ENCODE data around the gene PXMP4.

PXMP4 gene

DNA sequence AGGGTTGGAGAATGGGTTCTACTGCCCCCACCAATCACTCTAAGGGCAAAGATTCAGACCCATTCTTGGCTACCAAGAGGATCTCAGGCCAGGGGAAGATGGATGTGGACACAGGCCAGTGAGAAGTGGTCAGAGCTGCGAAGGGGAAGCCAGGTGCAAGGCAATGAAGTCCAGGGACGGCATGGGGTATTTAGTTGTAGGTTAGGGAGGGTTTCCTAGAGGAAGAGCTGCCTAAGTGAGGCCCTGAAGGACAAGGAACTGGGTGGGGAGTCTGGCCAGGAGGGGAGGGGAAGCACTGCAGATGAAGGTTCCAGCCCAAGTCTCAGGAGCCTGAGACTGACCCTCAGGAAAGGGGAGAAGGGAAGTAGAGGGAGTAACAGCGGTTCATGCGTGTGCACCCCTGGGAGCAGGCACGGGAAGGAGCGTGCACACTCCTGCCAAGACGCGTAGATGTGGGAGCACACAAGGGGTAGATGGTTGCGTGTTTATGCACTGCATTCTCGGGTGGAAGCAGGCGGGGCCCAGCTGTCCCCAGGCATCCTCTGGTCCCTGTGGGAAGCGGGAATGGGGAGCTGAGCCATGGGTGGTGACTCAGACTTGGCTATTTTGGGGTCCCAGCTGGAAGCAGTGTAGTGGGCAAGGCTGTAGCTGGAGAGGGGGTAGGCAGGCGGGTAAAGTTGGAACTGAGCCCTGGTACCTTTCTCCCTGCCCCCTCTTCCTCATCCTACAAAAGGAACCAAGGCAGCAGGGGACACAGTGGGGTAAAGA is 50.1 kb downstream of the PXMP4 start:
- H3K27ac ChIP-seq (ENCODE audit: low read depth, low read length), result no peak overlapping the region
- H3K9me3 ChIP-seq (ENCODE audit: control insufficient read depth in 1 of 2, low read length in 2 of 2), result no peaks in the 10 kb centered on the region
- H3K4me3 ChIP-seq (ENCODE audit: low read depth in 1 of 2, low read length in 2 of 2), result no peak overlapping the region
- no peaks in the 10 kb centered on the region for H3K27me3 ChIP-seq (ENCODE audit: control insufficient read depth in 1 of 2, insufficient read depth in 2 of 2, low read length in 2 of 2)
- no peak overlapping the region for H3K9ac ChIP-seq (ENCODE audit: low read depth in 1 of 2, low read length in 2 of 2)
- peaks cover 26 to 52% of the 10 kb centered on the region in 2 donors for H3K4me1 ChIP-seq (ENCODE audit: control insufficient read depth in 1 of 2, insufficient read depth in 2 of 2, low read length in 2 of 2)
- H3K36me3 ChIP-seq (ENCODE audit: control insufficient read depth in 1 of 2, insufficient read depth in 2 of 2, low read length in 2 of 2), result peaks cover 9 to 31% of the 10 kb centered on the region in 2 donors

DNA sequence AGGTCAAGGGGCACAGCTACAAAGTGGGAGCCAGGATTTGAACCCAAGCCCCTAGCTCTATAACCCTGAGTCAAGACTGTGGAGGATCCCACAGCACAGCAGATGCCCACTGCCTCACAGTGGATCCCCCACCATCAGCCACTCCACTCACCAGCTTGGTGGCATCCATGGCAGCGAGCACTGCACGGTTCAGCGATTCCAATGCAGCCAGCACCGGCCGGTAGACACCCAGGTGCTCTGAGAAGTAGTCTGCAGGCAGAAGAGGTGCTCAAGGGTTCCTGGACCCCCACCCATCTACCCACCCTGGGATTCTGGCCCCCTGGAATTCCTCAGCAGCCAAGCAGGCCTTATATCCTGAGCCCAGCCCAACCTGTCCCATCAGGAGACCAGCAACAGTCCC is 50.9 kb downstream of the PXMP4 start:
- H3K4me1 ChIP-seq (ENCODE audit: control insufficient read depth in 1 of 2, insufficient read depth in 2 of 2, low read length in 2 of 2), result peaks cover 27 to 53% of the 10 kb centered on the region in 2 donors
- H3K9me3 ChIP-seq (ENCODE audit: control insufficient read depth in 1 of 2, low read length in 2 of 2), result no peaks in the 10 kb centered on the region
- H3K4me3 ChIP-seq (ENCODE audit: low read depth in 1 of 2, low read length in 2 of 2), result no peak overlapping the region
- H3K27me3 ChIP-seq (ENCODE audit: control insufficient read depth in 1 of 2, insufficient read depth in 2 of 2, low read length in 2 of 2), result no peaks in the 10 kb centered on the region
- no peak overlapping the region for H3K27ac ChIP-seq (ENCODE audit: low read depth, low read length)
- H3K9ac ChIP-seq (ENCODE audit: low read depth in 1 of 2, low read length in 2 of 2), result no peak overlapping the region
- peaks cover 9 to 31% of the 10 kb centered on the region in 2 donors for H3K36me3 ChIP-seq (ENCODE audit: control insufficient read depth in 1 of 2, insufficient read depth in 2 of 2, low read length in 2 of 2)

DNA sequence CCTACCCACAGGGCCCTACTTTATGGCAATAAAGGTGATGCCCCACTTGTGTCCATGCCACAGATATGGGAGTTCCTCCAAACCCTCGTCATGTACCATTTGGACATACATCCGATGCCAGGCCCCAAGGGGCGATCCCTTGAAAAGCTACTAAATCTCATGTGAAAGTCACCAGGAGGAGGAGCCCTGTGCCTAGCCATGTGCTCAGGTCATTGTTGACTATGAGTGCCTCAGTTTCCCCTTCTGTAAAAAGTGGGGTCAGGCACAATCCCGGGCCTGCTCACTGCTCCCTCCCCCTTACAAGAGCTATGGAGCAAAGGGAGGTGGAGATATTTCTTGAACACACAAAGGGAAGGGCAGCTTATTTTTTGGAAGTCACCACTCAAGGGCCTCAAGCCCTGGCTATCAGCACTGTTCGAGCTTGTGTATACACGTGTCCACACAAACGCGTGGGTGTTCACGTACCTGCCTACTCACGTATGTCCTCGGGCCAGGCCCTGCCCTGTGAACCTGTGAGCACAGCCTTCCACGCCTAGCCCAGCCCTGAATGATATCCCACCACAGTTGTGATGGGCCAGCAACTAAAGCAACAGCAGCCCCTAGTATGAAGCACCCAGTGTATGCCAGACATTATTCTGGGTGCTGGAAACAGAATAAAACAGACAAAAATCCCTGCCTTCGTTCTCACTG is 51.5 kb downstream of the PXMP4 start:
- H3K4me1 ChIP-seq (ENCODE audit: control insufficient read depth in 1 of 2, insufficient read depth in 2 of 2, low read length in 2 of 2), result peaks cover 29 to 54% of the 10 kb centered on the region in 2 donors

DNA sequence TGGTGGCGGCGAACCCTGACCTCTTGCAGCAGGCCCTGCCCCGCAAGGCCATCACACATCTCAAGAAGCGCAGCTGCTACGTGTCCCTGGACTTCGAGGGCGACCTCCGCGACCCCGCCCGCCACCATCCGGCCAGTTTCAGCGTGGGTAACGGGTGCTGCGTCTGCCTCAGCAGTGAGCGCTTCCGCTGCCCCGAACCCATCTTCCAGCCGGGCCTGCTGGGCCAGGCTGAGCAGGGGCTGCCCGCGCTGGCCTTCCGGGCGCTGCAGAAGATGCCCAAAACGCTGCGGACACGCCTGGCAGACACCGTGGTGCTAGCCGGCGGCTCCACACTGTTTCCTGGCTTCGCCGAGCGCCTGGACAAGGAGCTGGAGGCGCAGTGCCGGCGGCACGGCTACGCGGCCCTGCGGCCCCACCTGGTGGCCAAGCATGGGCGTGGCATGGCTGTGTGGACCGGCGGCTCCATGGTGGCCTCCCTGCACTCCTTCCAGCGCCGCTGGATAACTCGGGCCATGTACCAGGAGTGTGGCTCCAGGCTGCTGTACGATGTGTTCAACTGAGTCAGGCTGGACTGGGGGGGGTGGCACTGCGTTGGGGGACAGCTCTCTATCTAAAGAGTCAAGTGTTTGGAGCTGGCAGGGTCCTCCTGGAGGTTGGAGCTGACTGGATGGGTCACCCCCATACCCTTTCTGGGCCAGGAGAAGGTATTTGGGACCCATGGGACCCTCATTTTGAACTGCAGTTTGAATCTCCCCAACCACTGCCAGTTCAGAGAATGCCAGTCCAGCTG is 52.2 kb downstream of the PXMP4 start:
- Histone ChIP-seq H3K36me3 (ENCODE audit: control insufficient read depth in 1 of 2, insufficient read depth in 2 of 2, low read length in 2 of 2) (peaks cover 9 to 31% of the 10 kb centered on the region in 2 donors), H3K4me3 (ENCODE audit: low read depth in 1 of 2, low read length in 2 of 2) (peak overlapping the region; percentile 58 to 78), H3K4me1 (ENCODE audit: control insufficient read depth in 1 of 2, insufficient read depth in 2 of 2, low read length in 2 of 2) (peaks cover 25 to 52% of the 10 kb centered on the region in 2 donors), H3K9ac (ENCODE audit: low read depth in 1 of 2, low read length in 2 of 2) (peak overlapping the region; percentile 26 to 60), H3K9me3 (ENCODE audit: control insufficient read depth in 1 of 2, low read length in 2 of 2) (no peaks in the 10 kb centered on the region), H3K27ac (ENCODE audit: low read depth, low read length) (peak overlapping the region; percentile 41), H3K27me3 (ENCODE audit: control insufficient read depth in 1 of 2, insufficient read depth in 2 of 2, low read length in 2 of 2) (no peaks in the 10 kb centered on the region)

More for the DNA sequence above, 51.5 kb downstream of the PXMP4 start:
- peak overlapping the region; percentile 26 to 60 for H3K9ac ChIP-seq (ENCODE audit: low read depth in 1 of 2, low read length in 2 of 2)
- H3K9me3 ChIP-seq (ENCODE audit: control insufficient read depth in 1 of 2, low read length in 2 of 2), result no peaks in the 10 kb centered on the region
- no peaks in the 10 kb centered on the region for H3K27me3 ChIP-seq (ENCODE audit: control insufficient read depth in 1 of 2, insufficient read depth in 2 of 2, low read length in 2 of 2)
- H3K36me3 ChIP-seq (ENCODE audit: control insufficient read depth in 1 of 2, insufficient read depth in 2 of 2, low read length in 2 of 2), result peaks cover 9 to 31% of the 10 kb centered on the region in 2 donors
- H3K4me3 ChIP-seq (ENCODE audit: low read depth in 1 of 2, low read length in 2 of 2), result no peak overlapping the region
- no peak overlapping the region for H3K27ac ChIP-seq (ENCODE audit: low read depth, low read length)

DNA sequence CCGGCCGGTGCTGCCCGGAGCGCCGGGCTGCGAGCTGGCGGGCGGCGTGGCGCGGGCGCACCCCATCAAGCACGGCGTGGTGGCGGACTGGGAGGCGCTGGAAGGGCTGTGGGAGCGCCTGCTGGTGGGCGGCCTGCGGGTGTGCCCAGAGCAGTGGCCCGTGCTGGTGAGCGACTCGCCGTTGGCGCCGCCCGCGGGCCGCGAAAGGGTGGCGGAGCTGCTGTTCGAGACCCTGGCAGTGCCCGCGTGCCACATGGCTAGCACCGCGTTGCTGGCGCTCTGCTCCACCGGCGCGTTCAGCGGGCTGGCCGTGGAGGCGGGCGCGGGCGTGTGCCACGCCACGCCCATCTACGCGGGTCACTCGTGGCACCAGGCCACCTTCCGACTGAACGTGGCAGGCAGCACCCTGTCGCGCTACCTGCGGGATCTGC is 52.9 kb downstream of the PXMP4 start:
- peak overlapping the region; percentile 58 to 78 for H3K4me3 ChIP-seq (ENCODE audit: low read depth in 1 of 2, low read length in 2 of 2)
- peaks cover 9 to 31% of the 10 kb centered on the region in 2 donors for H3K36me3 ChIP-seq (ENCODE audit: control insufficient read depth in 1 of 2, insufficient read depth in 2 of 2, low read length in 2 of 2)
- H3K9ac ChIP-seq (ENCODE audit: low read depth in 1 of 2, low read length in 2 of 2), result peak overlapping the region; percentile 24 to 60
- no peaks in the 10 kb centered on the region for H3K9me3 ChIP-seq (ENCODE audit: control insufficient read depth in 1 of 2, low read length in 2 of 2)
- peak overlapping the region; percentile 83 for H3K27ac ChIP-seq (ENCODE audit: low read depth, low read length)
- H3K4me1 ChIP-seq (ENCODE audit: control insufficient read depth in 1 of 2, insufficient read depth in 2 of 2, low read length in 2 of 2), result peaks cover 26 to 52% of the 10 kb centered on the region in 2 donors
- H3K27me3 ChIP-seq (ENCODE audit: control insufficient read depth in 1 of 2, insufficient read depth in 2 of 2, low read length in 2 of 2), result no peaks in the 10 kb centered on the region

DNA sequence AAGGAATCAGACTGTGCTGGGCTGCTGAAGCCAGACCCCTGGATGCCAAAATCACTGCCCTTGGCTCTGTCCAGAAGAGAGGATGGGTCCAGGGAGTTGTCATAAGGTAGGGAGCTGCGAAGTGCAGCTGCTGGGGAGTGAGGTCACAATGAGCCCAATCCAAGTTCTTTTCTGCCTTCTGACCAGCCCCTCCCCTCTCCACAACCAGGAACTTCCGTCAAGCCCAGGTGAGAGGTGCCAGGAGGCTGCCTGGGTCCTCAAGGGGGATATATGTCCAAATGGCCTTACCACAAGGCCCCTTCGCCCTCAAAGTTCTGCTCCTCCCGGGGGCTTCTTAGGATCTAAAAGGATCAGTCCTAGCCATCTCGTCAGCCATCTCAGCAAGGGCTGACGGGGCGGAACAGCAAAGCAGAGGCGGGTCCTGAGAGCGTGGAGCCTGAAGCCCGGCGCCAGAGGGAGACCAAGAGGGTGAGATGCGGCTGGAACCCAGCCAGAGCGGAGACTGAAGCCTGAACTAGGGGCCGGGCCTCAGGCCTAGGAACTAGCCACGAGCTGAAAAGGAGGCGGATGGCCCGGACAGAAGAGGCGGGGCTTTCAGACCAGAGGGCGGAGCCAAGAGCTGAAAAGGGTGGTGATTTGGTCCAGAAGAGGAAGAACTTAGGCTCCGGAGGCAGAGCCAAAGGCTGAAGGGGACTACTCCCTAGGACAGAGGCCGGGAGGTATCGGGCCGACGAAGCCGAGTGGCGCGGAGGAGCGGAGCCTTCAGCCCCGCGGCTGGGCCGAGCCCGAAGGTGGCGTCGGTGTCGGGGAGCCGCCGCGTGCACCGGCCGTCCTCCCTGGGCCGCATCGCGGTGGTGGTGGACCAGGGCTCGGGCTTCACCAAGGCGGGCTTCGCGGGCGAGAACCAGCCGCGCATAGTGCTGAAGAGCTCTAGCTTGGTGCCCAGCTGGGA is 53.5 kb downstream of the PXMP4 start, which contains the start of gene ACTL10:
Gene ACTL10, plus strand, starts transcription at position 651 of the 952 bp plus-strand sequence. CDS start 555 bp downstream, outside the sequence.
- H3K4me3 ChIP-seq (ENCODE audit: low read depth in 1 of 2, low read length in 2 of 2), result peak within 1 kb of the TSS; percentile 58 to 78
- H3K27me3 ChIP-seq (ENCODE audit: control insufficient read depth in 1 of 2, insufficient read depth in 2 of 2, low read length in 2 of 2), result no peaks in the 10 kb centered on the region
- peak within 1 kb of the TSS; percentile 83 for H3K27ac ChIP-seq (ENCODE audit: low read depth, low read length)
- H3K4me1 ChIP-seq (ENCODE audit: control insufficient read depth in 1 of 2, insufficient read depth in 2 of 2, low read length in 2 of 2), result peaks cover 26 to 50% of the 10 kb centered on the region in 2 donors
- peaks cover 9 to 26% of the 10 kb centered on the region in 2 donors for H3K36me3 ChIP-seq (ENCODE audit: control insufficient read depth in 1 of 2, insufficient read depth in 2 of 2, low read length in 2 of 2)
- peak within 1 kb of the TSS; percentile 41 to 60 for H3K9ac ChIP-seq (ENCODE audit: low read depth in 1 of 2, low read length in 2 of 2)
- no peaks in the 10 kb centered on the region for H3K9me3 ChIP-seq (ENCODE audit: control insufficient read depth in 1 of 2, low read length in 2 of 2)

DNA sequence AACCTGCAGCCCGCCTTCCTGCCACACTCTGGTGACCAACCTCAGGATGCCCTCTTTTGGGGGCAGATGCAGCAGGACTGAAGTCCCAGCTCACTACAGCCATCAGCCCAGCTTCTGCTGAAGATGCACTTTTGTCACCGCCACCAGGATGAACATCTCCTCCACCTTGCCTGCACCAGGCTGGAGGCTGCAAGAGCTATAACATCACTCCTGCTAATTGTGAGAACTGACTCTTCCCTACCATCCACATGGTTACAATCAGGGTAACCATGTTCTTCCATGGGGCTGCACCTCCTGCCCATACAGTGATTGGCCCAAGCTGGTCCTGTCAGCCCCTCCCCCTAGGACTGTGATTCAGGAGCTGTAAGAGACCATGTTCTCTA is 55.4 kb downstream of the PXMP4 start:
- H3K9me3 ChIP-seq (ENCODE audit: control insufficient read depth in 1 of 2, low read length in 2 of 2), result no peaks in the 10 kb centered on the region
- peaks cover 26 to 48% of the 10 kb centered on the region in 2 donors for H3K4me1 ChIP-seq (ENCODE audit: control insufficient read depth in 1 of 2, insufficient read depth in 2 of 2, low read length in 2 of 2)
- no peak overlapping the region for H3K9ac ChIP-seq (ENCODE audit: low read depth in 1 of 2, low read length in 2 of 2)
- H3K27me3 ChIP-seq (ENCODE audit: control insufficient read depth in 1 of 2, insufficient read depth in 2 of 2, low read length in 2 of 2), result no peaks in the 10 kb centered on the region
- H3K27ac ChIP-seq (ENCODE audit: low read depth, low read length), result no peak overlapping the region
- no peak overlapping the region for H3K4me3 ChIP-seq (ENCODE audit: low read depth in 1 of 2, low read length in 2 of 2)
- H3K36me3 ChIP-seq (ENCODE audit: control insufficient read depth in 1 of 2, insufficient read depth in 2 of 2, low read length in 2 of 2), result peaks cover 9 to 15% of the 10 kb centered on the region in 2 donors

DNA sequence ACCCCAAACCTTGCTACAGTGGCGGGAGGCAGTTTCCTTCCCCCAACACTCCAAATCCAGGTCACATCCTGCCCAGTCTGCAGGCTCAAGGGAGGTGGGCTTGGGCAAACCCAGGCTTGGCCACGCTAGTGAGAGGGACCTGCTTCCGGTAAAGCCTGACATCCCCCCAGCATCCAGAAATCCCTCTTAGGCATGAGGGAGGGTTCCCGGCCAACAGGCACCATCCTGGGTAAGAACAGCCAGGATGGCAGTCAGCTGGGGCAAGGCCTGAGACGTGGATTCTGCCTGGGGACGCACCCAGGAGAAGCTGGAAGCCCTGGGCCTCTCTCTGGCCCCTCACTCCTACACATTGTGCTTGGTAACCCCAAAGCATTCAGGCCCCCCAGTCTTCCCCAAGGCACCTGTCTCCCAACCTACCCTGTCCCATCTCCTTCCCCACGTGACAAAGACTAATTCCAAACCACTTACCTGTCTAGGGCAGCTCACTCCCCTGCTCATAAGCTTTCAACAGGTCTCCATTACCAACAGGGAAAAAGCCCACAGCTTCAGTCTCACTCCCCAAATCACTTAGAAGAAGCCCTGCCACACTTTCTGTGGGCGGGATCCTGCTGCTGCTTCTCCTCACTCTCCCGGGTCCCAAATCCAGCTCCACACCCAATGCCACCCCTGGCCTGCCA is 55.9 kb downstream of the PXMP4 start:
- H3K27me3 ChIP-seq (ENCODE audit: control insufficient read depth in 1 of 2, insufficient read depth in 2 of 2, low read length in 2 of 2), result no peaks in the 10 kb centered on the region
- H3K9ac ChIP-seq (ENCODE audit: low read depth in 1 of 2, low read length in 2 of 2), result peak overlapping the region; percentile 78 to 97
- peaks cover 8 to 19% of the 10 kb centered on the region in 2 donors for H3K36me3 ChIP-seq (ENCODE audit: control insufficient read depth in 1 of 2, insufficient read depth in 2 of 2, low read length in 2 of 2)
- peaks cover 26 to 48% of the 10 kb centered on the region in 2 donors for H3K4me1 ChIP-seq (ENCODE audit: control insufficient read depth in 1 of 2, insufficient read depth in 2 of 2, low read length in 2 of 2)
- H3K4me3 ChIP-seq (ENCODE audit: low read depth in 1 of 2, low read length in 2 of 2), result peak overlapping the region; percentile 84
- peak overlapping the region; percentile 82 for H3K27ac ChIP-seq (ENCODE audit: low read depth, low read length)
- no peaks in the 10 kb centered on the region for H3K9me3 ChIP-seq (ENCODE audit: control insufficient read depth in 1 of 2, low read length in 2 of 2)
